Esophagus muscularis mucosa (tissue), 4 donors: ENCODE results near the gene COL19A1.

Source experiments
- EP300 ChIP-seq: sonication (generic); formaldehyde crosslinking; IDR thresholded peaks from one replicate; pipeline ENCODE4 v1.6.1; 2017; ENCODE audit warnings: antibody characterized with exemption
- POLR2A ChIP-seq: fragments of 450-650 bp; IDR thresholded peaks from one replicate; pipeline ENCODE4 v1.6.1; 2017; ENCODE audit warnings: antibody characterized with exemption, moderate library complexity, mild to moderate bottlenecking, low read depth
- TF ChIP-seq, protein P1 (sequence below), 3 experiments: fragments of 200-600 bp in 2 of 3; fragments of 450-650 bp in 1 of 3; sonication (generic) in 2 of 3; IDR thresholded peaks; one replicate each; pipeline ENCODE4 v1.5.1; 2017 to 2019; ENCODE audit warnings: antibody characterized with exemption in 3 of 3, mild to moderate bottlenecking in 2 of 3, moderate library complexity in 1 of 3

GRCh38 chr6:69827276-69827893 lies 39.0 kb upstream of the COL19A1 start:
- no peak for TF ChIP-seq POLR2A
- TF ChIP-seq, protein P1, sequence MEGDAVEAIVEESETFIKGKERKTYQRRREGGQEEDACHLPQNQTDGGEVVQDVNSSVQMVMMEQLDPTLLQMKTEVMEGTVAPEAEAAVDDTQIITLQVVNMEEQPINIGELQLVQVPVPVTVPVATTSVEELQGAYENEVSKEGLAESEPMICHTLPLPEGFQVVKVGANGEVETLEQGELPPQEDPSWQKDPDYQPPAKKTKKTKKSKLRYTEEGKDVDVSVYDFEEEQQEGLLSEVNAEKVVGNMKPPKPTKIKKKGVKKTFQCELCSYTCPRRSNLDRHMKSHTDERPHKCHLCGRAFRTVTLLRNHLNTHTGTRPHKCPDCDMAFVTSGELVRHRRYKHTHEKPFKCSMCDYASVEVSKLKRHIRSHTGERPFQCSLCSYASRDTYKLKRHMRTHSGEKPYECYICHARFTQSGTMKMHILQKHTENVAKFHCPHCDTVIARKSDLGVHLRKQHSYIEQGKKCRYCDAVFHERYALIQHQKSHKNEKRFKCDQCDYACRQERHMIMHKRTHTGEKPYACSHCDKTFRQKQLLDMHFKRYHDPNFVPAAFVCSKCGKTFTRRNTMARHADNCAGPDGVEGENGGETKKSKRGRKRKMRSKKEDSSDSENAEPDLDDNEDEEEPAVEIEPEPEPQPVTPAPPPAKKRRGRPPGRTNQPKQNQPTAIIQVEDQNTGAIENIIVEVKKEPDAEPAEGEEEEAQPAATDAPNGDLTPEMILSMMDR (IDR thresholded peaks at IDR 0.05) = no peak
- TF ChIP-seq EP300 = no peak
